GM12874 (cell line): ENCODE measurements around the gene SAFB2.

Experiments
- TF ChIP-seq, protein P1 (sequence below): IDR thresholded peaks from 2 replicates; pipeline ENCODE4 v1.5.1; 2011; ENCODE audit warnings: low read depth, mild to moderate bottlenecking, control low read depth, low read length, moderate library complexity; ENCODE audit not compliant: insufficient read depth

Gene SAFB2

GRCh38 chr19:5664515-5664914 is 41.9 kb upstream of the SAFB2 start:
- TF ChIP-seq, protein P1, sequence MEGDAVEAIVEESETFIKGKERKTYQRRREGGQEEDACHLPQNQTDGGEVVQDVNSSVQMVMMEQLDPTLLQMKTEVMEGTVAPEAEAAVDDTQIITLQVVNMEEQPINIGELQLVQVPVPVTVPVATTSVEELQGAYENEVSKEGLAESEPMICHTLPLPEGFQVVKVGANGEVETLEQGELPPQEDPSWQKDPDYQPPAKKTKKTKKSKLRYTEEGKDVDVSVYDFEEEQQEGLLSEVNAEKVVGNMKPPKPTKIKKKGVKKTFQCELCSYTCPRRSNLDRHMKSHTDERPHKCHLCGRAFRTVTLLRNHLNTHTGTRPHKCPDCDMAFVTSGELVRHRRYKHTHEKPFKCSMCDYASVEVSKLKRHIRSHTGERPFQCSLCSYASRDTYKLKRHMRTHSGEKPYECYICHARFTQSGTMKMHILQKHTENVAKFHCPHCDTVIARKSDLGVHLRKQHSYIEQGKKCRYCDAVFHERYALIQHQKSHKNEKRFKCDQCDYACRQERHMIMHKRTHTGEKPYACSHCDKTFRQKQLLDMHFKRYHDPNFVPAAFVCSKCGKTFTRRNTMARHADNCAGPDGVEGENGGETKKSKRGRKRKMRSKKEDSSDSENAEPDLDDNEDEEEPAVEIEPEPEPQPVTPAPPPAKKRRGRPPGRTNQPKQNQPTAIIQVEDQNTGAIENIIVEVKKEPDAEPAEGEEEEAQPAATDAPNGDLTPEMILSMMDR = no peak

DNA sequence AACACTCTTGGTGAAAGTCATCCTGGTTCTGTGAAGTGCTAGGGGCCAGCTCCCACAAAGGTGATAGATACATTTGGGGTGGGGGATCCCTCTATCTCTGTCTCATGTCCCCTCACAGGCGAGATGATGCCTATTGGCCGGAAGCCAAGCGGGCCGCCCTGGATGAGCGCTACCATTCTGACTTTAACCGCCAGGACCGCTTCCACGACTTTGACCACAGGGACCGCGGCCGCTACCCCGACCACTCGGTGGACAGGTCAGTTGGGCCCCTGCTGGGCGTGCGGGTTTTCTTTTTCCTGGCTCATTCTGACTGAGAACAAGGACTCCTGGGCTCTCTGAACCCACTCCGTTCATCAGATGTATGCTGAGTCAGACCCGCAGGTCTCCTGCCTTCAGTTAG is 41.3 kb upstream of the SAFB2 start:
- TF ChIP-seq, protein P1 = no peak

DNA sequence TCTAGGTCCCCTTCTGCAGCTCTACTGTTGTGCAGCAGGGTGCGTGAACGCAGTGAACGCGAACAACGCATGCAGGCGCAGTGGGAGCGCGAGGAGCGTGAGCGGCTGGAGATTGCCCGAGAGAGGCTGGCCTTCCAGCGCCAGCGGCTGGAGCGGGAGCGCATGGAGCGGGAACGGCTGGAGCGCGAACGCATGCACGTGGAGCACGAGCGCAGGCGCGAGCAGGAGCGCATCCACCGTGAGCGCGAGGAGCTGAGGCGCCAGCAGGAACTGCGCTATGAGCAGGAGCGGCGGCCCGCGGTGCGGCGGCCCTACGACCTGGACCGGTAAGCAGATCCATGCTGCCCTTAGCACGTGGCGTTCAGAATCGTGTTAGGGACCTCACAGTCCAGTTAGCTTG is 38.9 kb upstream of the SAFB2 start:
- TF ChIP-seq, protein P1 = no peak

GRCh38 chr19:5655412-5655811 is 32.8 kb upstream of the SAFB2 start:
- TF ChIP-seq, protein P1 = no peak

DNA sequence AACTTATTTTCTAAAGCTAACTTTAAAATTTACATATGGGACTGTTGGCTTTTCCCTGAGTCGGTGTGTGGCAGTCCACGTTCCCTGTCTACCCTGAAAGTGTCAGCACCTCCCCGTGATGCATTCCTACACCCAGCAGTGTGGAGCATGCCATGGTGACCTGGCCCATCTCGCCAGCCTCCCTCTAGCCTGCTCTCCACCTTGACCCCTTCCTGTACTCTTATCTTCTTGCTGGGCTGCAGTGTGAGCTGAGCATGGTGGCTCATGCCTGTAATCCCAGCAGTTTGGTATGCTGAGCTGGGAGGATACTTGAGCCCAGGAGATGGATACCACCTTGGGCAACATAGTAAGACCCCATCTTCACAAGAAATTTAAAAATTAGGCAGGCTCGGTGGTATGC is 32.4 kb upstream of the SAFB2 start:
- TF ChIP-seq, protein P1 = no peak

- TF ChIP-seq, protein P1 = no peak
Measured at GRCh38 chr19:5652261-5652660, 29.7 kb upstream of the SAFB2 start.

GRCh38 chr19:5651361-5651760 is 28.8 kb upstream of the SAFB2 start:
- TF ChIP-seq, protein P1 = 0 out of 2 replicates have a peak, but pooled peaks have one; percentile 15

- TF ChIP-seq, protein P1 = no peak
Measured at GRCh38 chr19:5648464-5648863, 25.9 kb upstream of the SAFB2 start.
